IMR-90 (cell line): ENCODE results near the gene EMILIN2.
"Not testable (repeated sequence)": the region's sequence is repeated elsewhere in the genome, so short reads cannot be mapped to it uniquely, and the experiment has no call there.

Experiments
- CEBPB ChIP-seq: IDR thresholded peaks from 2 replicates; pipeline ENCODE4 v1.6.1; 2012; ENCODE audit warnings: low read depth, low read length, improper control_type of control experiment
- CHD1 ChIP-seq: IDR thresholded peaks from 2 replicates; pipeline ENCODE4 v1.6.1; 2012; ENCODE audit warnings: low read depth, low read length, improper control_type of control experiment
- FOS ChIP-seq: fragments of 150-350 bp; IDR thresholded peaks from 2 replicates; pipeline ENCODE4 v1.6.1; 2016; ENCODE audit warnings: low read depth, low read length
- MAZ ChIP-seq: IDR thresholded peaks from 2 replicates; pipeline ENCODE4 v1.6.1; 2012; ENCODE audit warnings: low read depth, mild to moderate bottlenecking, low read length, improper control_type of control experiment, moderate library complexity, borderline replicate concordance
- MXI1 ChIP-seq: IDR thresholded peaks from 2 replicates; pipeline ENCODE4 v1.6.1; 2012; ENCODE audit warnings: low read depth, mild to moderate bottlenecking, low read length, moderate library complexity, borderline replicate concordance
- NFE2L2 ChIP-seq: fragments of 150-350 bp; IDR thresholded peaks from 2 replicates; pipeline ENCODE4 v1.6.1; 2016; ENCODE audit warnings: low read depth, mild to moderate bottlenecking, low read length
- POLR2A ChIP-seq: IDR thresholded peaks from 2 replicates; pipeline ENCODE4 v1.6.1; 2012; ENCODE audit warnings: mild to moderate bottlenecking, low read depth, low read length
- RAD21 ChIP-seq: IDR thresholded peaks from 2 replicates; pipeline ENCODE4 v1.6.1; 2012; ENCODE audit warnings: low read length, improper control_type of control experiment
- RCOR1 ChIP-seq: IDR thresholded peaks from 2 replicates; pipeline ENCODE4 v1.6.1; 2012; ENCODE audit warnings: mild to moderate bottlenecking, low read length, improper control_type of control experiment; ENCODE audit not compliant: insufficient replicate concordance
- RFX5 ChIP-seq: IDR thresholded peaks from 2 replicates; pipeline ENCODE4 v1.8.0; 2012; ENCODE audit warnings: low read depth, mild to moderate bottlenecking, low read length, moderate library complexity
- SMC3 ChIP-seq: fragments of 150-350 bp; IDR thresholded peaks from 2 replicates; pipeline ENCODE4 v1.6.1; 2016; ENCODE audit warnings: low read depth, mild to moderate bottlenecking, antibody characterized with exemption, low read length, moderate library complexity
- TF ChIP-seq, protein P1 (sequence below): conservative IDR thresholded peaks from 2 replicates; pipeline ENCODE4 v1.5.1; 2012; ENCODE audit warnings: mild to moderate bottlenecking, low read depth, low read length, improper control_type of control experiment
- TF ChIP-seq, protein P2 (sequence below): fragments of 150-350 bp; IDR thresholded peaks from 2 replicates; pipeline ENCODE4 v1.6.1; 2017; ENCODE audit warnings: mild to moderate bottlenecking, antibody characterized with exemption, low read length, low read depth

DNA sequence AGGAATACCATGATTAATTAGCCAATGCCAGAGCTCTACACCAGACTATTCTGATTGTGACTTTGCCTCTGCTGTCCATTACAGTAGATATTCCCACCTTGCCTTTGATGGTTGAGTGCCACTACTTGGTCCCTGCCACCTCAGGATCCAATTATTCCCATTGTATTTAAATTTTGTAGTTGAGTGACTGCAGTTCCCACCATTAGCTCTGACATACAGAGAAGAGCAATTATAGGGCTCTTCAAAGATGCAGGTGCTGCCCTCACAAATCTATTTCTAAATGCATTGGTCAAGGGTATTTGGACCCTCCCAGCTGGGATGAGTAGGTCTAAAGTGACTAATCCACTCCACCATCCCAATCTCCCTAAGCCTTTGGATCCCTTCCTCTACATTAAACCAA, 9.5 kb upstream of the EMILIN2 start:
- TF ChIP-seq, protein P1, sequence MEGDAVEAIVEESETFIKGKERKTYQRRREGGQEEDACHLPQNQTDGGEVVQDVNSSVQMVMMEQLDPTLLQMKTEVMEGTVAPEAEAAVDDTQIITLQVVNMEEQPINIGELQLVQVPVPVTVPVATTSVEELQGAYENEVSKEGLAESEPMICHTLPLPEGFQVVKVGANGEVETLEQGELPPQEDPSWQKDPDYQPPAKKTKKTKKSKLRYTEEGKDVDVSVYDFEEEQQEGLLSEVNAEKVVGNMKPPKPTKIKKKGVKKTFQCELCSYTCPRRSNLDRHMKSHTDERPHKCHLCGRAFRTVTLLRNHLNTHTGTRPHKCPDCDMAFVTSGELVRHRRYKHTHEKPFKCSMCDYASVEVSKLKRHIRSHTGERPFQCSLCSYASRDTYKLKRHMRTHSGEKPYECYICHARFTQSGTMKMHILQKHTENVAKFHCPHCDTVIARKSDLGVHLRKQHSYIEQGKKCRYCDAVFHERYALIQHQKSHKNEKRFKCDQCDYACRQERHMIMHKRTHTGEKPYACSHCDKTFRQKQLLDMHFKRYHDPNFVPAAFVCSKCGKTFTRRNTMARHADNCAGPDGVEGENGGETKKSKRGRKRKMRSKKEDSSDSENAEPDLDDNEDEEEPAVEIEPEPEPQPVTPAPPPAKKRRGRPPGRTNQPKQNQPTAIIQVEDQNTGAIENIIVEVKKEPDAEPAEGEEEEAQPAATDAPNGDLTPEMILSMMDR, result not testable (repeated sequence)
- TF ChIP-seq POLR2A, CEBPB, FOS, RAD21, MXI1, RFX5, CHD1, SMC3, RCOR1, NFE2L2, MAZ: not testable (repeated sequence)
- TF ChIP-seq, protein P2, sequence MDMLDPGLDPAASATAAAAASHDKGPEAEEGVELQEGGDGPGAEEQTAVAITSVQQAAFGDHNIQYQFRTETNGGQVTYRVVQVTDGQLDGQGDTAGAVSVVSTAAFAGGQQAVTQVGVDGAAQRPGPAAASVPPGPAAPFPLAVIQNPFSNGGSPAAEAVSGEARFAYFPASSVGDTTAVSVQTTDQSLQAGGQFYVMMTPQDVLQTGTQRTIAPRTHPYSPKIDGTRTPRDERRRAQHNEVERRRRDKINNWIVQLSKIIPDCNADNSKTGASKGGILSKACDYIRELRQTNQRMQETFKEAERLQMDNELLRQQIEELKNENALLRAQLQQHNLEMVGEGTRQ, result not testable (repeated sequence)
